NCI-H2196 treated with DMSO at 0.1 percent for 48 hours (cell line): ENCODE data around the gene CREB5.
"Not testable (repeated sequence)": the region's sequence is repeated elsewhere in the genome, so short reads cannot be mapped to it uniquely, and the experiment has no call there.

ENCODE experiments used
- DNase-seq: peaks from one replicate; lab custom pipeline; 2025; ENCODE audit not compliant: unreplicated experiment; lab: John Stamatoyannopoulos, UW

The CREB5 gene

DNA sequence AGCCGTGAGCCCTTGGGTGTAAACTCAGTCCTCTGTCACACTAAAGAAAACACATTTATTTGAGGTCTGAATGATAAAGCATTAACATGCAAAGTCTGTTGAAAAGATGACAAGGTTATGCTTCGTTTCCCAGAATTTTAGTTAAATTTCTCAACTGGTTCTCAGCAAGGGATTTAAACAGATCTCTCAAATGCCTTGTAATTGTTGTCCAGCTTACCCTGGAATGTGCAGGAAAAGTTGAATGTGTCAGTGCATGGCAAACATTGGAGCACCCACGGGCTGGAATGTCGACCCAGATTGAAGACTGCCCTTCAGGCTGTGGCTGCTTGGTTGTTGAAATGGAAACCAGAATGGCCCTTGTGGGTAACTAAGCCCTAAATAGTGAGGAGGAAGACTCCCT is 354.0 kb downstream of the CREB5 start:
- no peak for DNase-seq

DNA sequence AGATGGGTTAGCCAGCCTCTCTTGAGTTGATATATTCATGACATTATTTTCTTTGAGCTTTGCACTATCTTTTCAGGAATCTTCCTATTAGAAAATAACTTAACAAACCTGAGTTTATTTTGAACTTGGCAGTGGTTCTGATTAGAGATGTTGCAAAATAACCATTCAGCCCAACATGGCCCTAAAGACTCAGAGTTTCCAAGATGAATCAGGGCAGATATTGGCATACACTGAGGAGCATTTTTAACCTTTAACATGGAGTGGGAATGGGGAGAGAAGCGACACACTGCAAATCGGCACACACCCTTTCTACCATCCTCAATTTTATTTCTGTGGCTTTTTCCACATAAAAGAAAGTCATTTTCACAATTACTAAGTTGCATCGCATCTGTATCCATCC is 355.0 kb downstream of the CREB5 start:
- DNase-seq: no peak

DNA sequence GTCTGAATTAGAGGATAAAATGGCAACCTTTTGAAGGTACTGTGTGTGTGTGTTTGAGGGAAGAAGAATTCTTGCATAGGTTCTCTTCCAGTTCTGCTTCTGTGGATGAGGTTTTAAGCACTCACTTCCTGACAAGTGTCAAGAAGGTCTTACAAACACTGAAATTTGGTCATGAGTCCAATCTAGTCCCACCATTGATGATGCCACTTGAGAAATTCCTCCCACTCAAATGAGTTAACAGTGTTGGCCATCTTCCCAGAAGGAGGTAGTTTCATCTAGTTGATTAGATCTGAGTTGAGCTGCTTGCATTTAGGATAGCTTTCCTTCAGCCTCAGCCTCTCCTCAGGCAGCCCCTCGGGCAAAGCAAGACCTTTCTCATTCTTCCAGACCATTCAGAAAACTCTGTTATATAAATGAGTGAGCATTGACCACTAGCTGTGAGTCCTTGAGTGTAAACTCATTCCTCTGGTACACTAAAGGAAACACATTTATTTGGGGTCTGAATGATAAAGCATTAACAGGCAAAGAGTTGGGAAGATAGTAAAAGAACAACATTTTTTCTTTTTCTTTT is 356.3 kb downstream of the CREB5 start:
- no peak for DNase-seq

DNA sequence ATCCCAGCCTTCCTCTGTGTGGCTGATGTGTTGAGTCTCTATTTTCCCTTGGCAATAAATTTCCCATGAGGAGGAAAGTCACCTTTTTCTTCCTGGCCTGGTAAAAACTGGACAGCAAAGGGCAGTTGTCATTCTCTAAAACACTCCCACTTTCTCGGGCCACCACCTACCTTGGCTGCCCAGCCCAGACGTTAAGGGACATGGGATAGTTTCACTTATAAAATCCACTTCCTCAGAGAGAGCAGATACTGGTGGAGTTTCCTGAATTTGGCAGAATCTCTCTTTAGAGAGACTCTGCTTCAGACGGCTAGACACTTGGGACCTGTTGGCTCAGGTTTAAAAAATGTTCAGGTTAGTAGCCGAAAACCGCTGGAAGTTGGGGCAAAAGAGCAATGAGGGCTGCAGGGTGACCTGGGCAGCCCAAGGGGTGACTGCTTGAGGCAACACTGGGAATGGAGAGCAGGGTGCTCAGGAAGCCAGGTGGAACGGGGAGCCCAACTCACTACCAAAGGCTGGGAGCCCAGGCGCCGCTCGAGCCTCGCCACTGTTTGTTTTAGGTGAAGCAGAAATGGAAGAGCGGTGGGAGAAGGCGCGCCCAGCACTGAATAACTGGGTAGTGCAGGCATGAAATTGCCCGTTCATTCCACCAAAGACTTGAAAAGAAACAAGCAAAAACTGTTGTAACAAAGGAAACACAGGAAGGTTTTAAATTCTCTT is 359.7 kb downstream of the CREB5 start:
- DNase-seq: no peak

DNA sequence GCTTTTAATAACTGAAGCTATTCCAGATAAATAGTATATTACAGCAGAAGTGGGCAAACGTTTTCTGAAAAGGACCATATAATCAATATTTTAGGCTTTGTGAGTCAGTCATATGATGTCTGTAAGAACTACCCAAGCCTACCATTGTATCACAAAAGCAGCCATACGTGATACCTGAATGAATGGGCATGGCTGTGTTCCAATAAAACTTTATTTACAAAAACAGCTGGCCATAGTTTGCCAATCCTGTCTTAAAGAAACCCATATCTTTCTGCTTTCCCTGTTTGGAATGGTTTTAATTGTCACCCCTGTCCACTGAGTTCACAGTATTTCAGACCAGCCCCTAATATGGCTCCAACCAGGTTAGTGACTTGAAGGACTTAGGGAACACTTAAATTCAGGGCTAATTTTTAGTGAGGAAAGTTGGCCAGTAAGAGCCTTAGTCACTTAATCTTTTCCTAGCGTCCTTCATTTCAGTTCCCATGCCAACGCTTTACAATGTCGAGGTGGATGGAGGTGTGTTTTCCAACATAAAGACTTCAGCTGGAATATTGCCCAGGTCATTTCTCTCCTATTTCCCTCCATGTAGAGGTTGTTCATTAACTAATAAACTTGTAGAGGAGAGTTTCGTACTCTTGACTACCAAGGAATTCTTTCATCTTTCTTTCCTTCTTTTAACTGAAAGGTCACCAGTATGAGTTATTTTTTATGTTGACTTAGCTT is 361.3 kb downstream of the CREB5 start:
- DNase-seq: no peak

DNA sequence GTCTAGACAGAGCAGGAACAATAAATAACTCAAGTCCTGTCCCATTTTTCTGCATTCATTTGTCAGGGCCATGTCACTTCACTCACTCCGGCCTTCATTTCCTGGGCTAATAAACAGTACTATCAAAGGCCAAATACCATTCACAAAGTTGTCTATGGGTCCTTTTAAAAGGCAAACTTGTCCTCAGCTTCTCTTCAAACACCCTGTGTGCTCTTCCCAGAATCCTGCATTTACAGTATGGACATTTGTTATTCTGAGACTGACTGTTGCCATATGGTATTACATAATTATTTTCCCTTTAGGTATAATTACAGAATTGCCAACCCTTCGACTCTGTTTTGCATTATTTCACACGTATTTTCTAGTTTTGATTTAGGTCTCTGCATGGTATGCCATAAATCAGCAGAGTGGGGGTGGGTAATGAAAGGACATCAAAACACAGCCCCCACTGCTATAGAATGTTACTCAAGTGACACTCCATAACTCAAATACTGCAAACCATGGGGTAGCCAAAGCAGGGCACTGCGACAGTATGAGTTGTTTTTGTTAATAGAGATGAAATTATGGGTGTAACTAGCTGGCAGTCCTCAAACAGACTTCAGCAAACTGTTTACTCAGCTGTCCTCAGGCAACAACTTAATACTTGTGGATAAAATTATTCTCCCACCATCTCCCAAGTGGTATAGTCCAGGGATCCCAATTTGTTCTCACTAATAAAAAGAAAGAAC is 362.1 kb downstream of the CREB5 start:
- no peak for DNase-seq

DNA sequence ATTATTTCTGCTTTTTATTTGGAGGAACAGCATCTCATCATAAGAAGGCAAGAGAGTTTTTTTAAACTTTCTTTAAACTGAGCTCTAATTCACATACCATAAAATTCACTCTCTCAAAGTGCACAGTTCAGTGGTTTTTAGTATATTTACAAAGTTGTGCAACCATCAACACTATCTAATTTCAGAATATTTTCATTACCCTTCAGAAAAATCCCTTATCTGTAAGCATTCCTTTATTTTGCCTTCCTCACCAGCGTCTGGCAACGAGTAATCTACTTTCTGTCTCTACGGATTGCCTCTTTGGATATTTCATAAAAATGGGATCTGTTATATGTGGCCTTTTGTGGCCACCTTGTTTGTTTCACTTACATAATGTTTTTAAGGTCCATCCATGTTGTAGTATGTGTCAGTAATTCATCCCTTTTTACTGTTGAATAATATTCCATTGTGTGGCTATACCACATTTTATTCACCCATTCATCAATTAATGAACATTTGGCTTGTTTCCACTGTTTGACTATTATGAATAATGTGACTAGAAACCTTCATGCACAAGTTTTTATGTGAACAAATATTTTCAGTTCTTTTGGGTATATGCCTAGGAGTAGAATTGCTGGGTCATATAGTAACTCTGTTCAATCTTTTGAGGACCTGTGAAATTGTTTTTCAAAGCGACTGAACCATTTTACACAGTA is 364.3 kb downstream of the CREB5 start:
- DNase-seq: no peak

DNA sequence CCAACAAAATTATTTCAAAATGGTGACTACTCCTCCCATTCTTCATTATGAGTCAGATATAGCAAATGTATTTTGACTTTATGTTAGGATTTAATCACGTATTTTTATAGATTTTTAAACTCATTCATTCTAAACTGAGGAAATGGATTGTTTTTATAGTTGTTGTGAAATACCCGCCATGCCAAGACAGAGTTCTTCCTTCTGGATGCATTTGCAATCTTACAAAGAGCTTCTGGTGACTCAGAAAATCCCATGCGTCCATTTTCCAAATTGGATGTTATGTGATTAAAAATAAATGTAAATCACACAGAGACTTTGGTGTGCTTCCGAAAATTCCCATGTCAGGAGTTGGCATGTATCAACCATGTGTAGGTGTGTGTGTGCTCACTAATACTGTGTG is 366.5 kb downstream of the CREB5 start:
- DNase-seq: no peak

DNA sequence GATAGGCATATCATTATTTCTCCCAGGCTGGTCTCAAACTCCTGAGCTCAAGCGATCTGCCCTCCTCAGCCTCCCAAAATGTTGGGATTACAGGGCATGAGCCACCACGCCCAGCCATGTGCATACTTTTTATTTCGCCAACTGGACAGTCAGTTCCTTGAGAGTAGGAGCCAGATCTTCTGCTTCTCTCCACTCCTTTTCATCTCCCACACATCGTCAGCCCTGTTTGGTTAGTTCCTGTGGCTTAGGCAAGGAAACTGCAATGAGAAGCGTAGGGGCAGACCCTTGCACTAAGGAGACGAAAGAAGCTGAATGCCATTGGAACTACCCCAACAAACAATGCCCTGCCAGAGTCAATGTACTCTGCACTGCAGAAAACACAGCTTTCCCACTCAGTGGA is 367.6 kb downstream of the CREB5 start:
- DNase-seq: no peak

DNA sequence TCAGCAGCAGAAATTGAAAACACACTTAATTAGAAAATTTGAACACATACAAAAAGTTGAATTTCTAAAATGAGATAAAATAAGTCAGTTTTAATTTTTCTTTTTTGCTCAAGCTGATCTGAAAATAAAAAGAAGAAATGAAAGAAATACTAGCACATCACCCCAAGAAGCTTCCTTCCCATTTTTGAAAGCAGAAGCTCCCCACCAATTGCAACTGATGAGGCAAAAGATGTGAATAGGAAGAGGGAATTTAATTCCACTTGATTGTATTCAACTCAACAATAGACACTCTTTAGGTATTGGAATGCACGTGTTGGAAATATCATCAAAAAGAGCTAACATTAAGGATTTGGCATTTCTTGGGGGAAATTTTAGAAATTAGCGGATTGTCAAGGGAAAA is 370.0 kb downstream of the CREB5 start:
- no peak for DNase-seq

DNA sequence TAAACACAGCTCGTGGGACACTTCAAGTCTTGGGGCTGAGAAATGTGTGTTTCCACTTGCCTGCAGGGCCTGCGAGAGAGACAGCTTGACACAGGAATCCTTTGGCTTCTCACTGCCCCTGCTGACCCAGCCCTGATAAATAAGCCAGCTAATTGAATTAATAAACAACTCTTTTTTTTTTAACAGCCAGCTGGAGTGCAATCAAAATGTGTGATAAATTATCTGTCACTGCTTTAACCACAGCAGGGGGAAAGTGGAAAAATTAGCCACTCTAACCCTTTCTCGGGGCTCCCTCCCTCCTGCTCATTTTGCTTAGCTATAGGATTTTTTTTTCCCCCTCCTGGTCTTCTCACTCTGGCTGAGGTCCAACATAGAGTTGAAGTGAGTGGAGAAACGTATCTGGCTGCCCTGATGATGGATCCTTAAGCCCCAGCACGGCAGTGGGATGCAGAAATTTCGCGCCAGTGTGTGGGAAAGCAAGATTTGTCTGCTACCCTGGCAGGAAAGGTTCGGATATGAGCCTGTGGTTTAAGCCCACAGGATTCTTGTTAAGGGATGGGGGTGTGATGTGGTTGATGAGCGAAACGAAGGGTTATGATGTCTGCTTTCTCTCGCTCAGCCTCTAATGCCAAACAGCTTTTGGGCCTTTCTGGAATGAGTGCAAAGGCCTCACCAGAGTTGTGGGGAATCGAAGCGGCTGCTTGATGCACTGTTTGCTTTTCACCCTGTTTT is 372.0 kb downstream of the CREB5 start:
- DNase-seq: no peak

DNA sequence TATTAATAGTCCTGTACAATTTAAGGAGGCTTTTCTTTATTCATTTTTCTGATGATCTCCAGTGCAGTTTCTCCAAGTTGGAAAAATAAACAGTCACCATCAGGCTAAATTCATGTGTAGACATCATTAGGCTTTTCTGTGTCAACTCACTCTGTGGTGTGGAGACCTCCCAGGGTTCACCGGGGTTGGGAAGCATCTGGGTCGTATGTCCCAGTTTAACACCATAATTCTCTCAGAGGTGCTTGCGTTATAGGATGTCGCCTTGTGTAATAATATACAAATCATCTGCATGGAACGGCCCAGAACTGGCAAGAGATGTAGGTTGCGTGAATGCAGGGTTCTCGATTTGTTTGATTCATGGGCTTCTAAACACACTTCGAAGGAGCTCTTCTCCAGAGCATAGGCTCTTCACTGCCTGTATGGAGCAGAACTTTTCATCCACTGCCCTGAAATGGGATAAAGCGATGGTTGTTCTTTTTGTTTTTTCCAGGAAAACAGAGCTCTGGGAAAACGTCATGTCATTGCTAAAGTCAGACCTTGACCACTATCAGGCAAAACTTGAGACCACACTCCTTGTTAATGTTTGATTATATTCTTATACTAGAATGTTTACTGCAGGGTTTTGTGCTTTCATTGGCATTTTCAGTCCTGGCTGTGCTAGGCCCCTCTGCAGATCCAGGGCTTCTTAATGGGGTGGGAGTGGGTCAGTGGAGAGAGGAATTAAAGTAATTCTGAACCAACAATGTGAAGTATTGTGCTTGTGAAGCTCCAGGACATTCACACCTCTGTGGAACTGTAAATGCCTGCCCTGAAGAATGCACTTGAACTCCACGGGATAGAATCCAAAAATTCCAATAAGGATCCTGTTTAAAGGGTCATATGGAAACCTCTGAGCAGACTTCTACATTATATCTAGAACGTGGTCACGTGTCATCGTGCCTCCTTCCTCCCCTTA is 373.0 kb downstream of the CREB5 start:
- no peak for DNase-seq

DNA sequence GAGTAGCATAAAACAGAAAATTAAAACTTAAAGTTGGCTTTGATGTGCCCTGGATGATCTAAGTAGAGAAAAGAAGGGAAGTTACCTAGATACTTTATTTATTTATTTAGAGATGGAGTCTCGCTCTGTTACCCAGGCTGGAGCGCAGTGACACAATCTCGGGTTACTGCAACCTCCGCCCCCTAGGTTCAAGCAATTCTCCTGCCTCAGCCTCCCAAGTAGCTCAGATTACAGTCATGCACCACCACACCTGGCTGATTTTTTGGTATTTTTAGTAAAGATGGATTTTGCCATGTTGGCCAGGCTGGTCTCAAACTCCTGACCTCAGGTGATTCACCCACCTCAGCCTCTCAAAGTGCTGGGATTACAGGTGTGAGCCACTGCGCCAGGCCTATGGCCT is 373.8 kb downstream of the CREB5 start:
- DNase-seq: not testable (repeated sequence)

DNA sequence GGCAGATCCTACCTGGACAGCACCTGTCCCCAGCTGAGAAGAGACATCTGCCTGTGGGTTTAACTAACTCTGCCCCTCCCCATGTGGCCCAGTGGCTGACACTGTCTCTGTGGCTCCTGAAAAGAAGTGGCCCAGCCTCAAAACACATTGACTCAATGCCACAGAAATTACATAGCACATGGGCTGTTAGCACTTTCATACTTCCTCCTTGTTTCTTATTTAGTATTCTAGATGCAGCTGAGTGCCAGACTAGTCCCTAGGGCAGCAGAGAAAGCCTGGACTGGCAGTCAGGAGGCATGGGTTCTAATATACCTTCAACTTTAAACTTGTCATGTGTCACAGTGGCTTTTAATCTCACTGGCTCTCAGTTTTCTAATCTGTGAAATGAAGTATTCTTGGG is 374.8 kb downstream of the CREB5 start:
- DNase-seq: no peak

DNA sequence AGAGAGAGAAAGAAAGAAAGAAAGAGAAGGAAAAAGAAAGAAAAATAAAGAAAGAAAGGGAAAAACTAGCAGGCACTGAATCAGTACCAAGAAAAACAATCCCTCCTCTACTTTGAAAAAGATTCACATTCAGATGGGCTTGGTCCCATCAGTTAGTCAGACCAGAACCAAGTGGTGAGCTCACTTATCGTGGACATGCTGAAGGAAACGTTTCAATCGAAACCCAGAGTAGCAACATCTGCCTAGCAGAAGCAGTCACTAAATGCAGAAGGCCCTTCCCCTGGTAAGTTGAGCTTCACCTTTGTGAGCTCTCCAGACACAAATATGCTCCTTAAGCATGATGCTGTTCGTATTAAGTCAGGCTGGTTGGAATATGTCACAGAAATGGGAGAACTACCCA is 378.1 kb downstream of the CREB5 start:
- no peak for DNase-seq

DNA sequence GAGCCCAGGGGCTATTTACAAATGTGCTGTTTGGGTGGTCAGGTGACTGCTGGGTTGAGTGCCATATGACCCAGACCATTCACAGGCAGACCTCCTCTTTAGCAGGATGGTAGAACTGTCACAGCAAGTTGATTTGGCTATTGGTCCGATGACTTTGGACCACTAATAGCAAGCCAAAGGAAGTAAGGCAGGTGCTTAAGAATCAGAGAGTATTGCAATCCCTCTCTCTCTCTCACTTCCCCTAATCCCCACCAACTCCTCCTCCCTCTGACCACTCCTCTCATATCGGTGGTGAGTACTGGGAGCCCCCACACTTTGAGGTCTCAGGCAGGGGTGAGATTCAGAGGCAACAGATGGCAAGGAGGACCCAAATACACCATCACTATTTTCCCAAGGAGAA is 380.5 kb downstream of the CREB5 start:
- no peak for DNase-seq

DNA sequence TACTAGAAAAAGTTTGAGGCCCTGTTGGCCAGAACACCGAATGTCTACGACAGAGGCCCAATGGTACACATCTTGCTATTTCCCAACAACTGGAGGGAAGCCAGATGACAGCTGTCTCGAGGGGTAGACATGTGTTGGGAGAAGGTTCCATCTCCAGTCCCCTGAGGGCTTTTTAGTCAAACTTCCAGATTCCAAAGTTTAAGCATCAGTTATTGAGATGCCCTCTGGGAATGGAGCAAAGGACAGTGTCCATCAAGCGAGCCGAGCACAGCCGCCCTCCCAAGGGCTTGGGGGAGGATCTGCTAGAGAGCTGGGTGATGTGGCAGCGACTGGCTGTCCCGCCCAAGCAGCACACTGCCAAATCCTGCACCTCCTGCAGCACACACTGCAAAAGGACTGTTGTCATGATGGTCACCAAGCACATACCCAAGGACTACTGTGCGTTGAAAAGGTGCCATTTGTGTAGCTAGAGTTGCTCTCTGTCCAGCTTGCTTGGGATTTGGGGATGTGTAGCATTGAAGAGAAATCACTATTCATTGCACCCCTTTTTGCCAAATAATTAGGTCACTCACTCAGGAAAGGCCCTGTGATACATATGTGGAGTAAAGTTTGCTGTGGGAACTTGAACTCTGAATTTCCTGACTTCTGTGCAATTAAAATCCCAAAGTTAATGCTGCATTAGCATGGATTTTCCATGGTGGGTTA is 381.2 kb downstream of the CREB5 start:
- DNase-seq: no peak

DNA sequence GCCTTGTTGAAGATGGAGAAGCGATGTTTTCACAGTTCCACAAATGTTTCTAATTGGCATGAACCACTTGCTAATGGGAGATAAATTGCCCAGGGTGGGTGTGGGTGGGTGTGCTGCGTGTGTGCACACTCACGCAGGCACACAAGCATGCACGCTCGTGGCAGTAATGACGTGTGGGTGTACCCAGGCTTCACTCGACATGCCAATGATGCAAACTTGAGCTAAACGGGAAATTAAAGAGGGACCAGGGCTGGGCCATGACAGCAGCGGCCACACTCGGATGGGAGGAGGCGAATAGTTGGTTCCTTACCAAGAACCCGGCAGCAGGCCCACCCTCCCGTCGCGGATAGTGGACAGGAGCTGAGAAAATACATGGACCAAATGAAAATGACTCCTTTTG is 386.0 kb downstream of the CREB5 start:
- no peak for DNase-seq

DNA sequence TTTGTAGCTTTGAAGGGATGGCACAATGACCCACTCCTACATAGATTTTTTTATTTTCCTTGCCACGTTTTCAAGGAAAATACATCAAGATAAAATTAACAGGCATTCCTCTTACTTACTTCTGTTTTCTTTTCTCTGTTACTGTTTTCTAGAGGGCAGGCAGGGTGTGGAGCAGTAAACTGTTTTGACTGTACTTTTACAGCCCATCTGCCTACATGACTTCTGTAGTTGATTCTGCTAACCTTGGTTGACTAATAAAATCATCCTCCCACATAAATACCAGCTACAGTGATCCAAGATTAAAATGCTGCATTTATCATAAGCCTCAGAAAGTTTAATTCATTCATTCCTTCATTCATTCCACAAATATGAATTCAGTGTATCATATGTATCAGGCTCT is 387.3 kb downstream of the CREB5 start:
- no peak for DNase-seq
